NCI-H2081 (cell line): Measurements from ENCODE around the gene SFXN5.
A peak's percentile ranks its signal among the peaks of the same experiment; 100 is the strongest.

Source experiments
- DNase-seq, 2 experiments: peaks; one replicate each; lab custom pipeline; 2025; lab: John Stamatoyannopoulos, UW

SFXN5 gene

GRCh38 chr2:72975017-72975416 is 96.5 kb downstream of the SFXN5 start:
- no peak for DNase-seq

GRCh38 chr2:72974436-72974754 is 97.1 kb downstream of the SFXN5 start:
- no peak for DNase-seq

GRCh38 chr2:72973566-72974435 is 97.7 kb downstream of the SFXN5 start:
- DNase-seq: peak; percentile 41 to 54

GRCh38 chr2:72973137-72973535 is 98.4 kb downstream of the SFXN5 start:
- DNase-seq: no peak

GRCh38 chr2:72972352-72973136 is 99.0 kb downstream of the SFXN5 start:
- DNase-seq: no peak

GRCh38 chr2:72971036-72971435 is 100.5 kb downstream of the SFXN5 start:
- DNase-seq: no peak

GRCh38 chr2:72969706-72970105 is 101.8 kb downstream of the SFXN5 start:
- no peak for DNase-seq

- no peak for DNase-seq
These were observed 103.2 kb downstream of the SFXN5 start for GRCh38 chr2:72968286-72968685.

- no peak for DNase-seq
These were observed 105.6 kb downstream of the SFXN5 start for GRCh38 chr2:72965770-72966450.

- no peak for DNase-seq
These were observed 106.5 kb downstream of the SFXN5 start for GRCh38 chr2:72965016-72965415.

- DNase-seq: no peak
These were observed 107.4 kb downstream of the SFXN5 start for GRCh38 chr2:72964146-72964525.

GRCh38 chr2:72963423-72964145 is 107.9 kb downstream of the SFXN5 start:
- DNase-seq: no peak

- DNase-seq: no peak
These were observed 108.6 kb downstream of the SFXN5 start for GRCh38 chr2:72962911-72963310.

- DNase-seq: no peak
These were observed 109.6 kb downstream of the SFXN5 start for GRCh38 chr2:72961853-72962468.

- DNase-seq: no peak
These were observed 110.3 kb downstream of the SFXN5 start for GRCh38 chr2:72961036-72961720.

- DNase-seq: no peak
These were observed 111.2 kb downstream of the SFXN5 start for GRCh38 chr2:72959995-72960981.

- DNase-seq: no peak
These were observed 112.0 kb downstream of the SFXN5 start for GRCh38 chr2:72959554-72959953.

- no peak for DNase-seq
These were observed 112.7 kb downstream of the SFXN5 start for GRCh38 chr2:72958542-72959385.

- DNase-seq: no peak
These were observed 114.6 kb downstream of the SFXN5 start for GRCh38 chr2:72956936-72957335.
